CD14-positive monocyte (primary cell): Measurements from ENCODE around the gene GRID1. TPM values are rescaled to one million over a fixed set of nuclear protein-coding genes. Genes with fewer than 3 reads are reported as not detected.

Experiments used
- DNase-seq, 3 donors: peaks; one replicate each; pipeline ENCODE4 v3.0.0-alpha.2; 2011 to 2022
- H2AFZ ChIP-seq: 2 replicates; pipeline ENCODE4 v1.6.0; 2012; ENCODE audit warnings: mild to moderate bottlenecking, low read depth, low read length, inconsistent platforms; ENCODE audit not compliant: insufficient read depth, poor library complexity, severe bottlenecking
- H3K27ac ChIP-seq, 2 donors: 1 replicate in 1 of 2; 2 replicates in 1 of 2; pipeline ENCODE4 v1.5.1; 2012 to 2013; ENCODE audit warnings: low read length in 2 of 2, control low read depth in 1 of 2, inconsistent platforms in 1 of 2, low read depth in 1 of 2, mild to moderate bottlenecking in 1 of 2
- H3K27me3 ChIP-seq, 2 donors: one replicate each; pipeline versions ENCODE4 v1.6.0 to v1.6.1; 2011 to 2013; ENCODE audit warnings: low read length in 2 of 2; ENCODE audit not compliant: control insufficient read depth in 2 of 2, insufficient read depth in 2 of 2
- H3K36me3 ChIP-seq, 2 donors: replicated peaks in 1 of 2; 1 replicate in 1 of 2; 2 replicates in 1 of 2; pipeline versions ENCODE4 v1.5.1 to v1.6.1; 2012 to 2013; ENCODE audit warnings: low read length in 2 of 2, control low read depth in 1 of 2, inconsistent platforms in 1 of 2, mild to moderate bottlenecking in 1 of 2; ENCODE audit not compliant: insufficient read depth in 2 of 2, control insufficient read depth in 1 of 2
- H3K4me1 ChIP-seq, 2 donors: 1 replicate in 1 of 2; 2 replicates in 1 of 2; pipeline versions ENCODE4 v1.5.1 to v1.6.1; 2012 to 2013; ENCODE audit warnings: low read length in 2 of 2, control low read depth in 1 of 2, inconsistent platforms in 1 of 2, mild to moderate bottlenecking in 1 of 2, moderate library complexity in 1 of 2; ENCODE audit not compliant: insufficient read depth in 2 of 2, control insufficient read depth in 1 of 2
- H3K4me2 ChIP-seq: replicated peaks from 2 replicates; pipeline ENCODE3; 2012; ENCODE audit warnings: low read length, moderate library complexity, mild to moderate bottlenecking; ENCODE audit not compliant: poor library complexity, severe bottlenecking; ENCODE audit errors: extremely low read depth
- H3K4me3 ChIP-seq, 3 experiments: fragments of 200-600 bp in 1 of 3; sonication (generic) in 1 of 3; replicated peaks in 1 of 3; 1 replicate in 2 of 3; 2 replicates in 1 of 3; pipeline ENCODE4 v1.5.1; 2011 to 2013; ENCODE audit warnings: low read length in 3 of 3, mild to moderate bottlenecking in 3 of 3, control low read depth in 2 of 3, low read depth in 2 of 3, inconsistent platforms in 1 of 3, moderate library complexity in 1 of 3
- H3K79me2 ChIP-seq: 2 replicates; pipeline ENCODE4 v1.6.0; 2012; ENCODE audit warnings: mild to moderate bottlenecking, control low read depth, inconsistent platforms, low read length, moderate library complexity; ENCODE audit not compliant: insufficient read depth
- H3K9ac ChIP-seq: 2 replicates; pipeline ENCODE4 v1.6.0; 2017; ENCODE audit warnings: low read length, mild to moderate bottlenecking; ENCODE audit not compliant: insufficient read depth, poor library complexity, severe bottlenecking
- H3K9me3 ChIP-seq, 2 donors: replicated peaks in 1 of 2; 1 replicate in 1 of 2; 2 replicates in 1 of 2; pipeline versions ENCODE4 v1.5.1 to v1.6.1; 2012 to 2013; ENCODE audit warnings: low read length in 2 of 2, control low read depth in 1 of 2; ENCODE audit not compliant: control insufficient read depth in 1 of 2, insufficient read depth in 1 of 2
- H4K20me1 ChIP-seq: 2 replicates; pipeline ENCODE4 v1.6.0; 2012; ENCODE audit warnings: mild to moderate bottlenecking, low read length, control low read depth, moderate library complexity; ENCODE audit not compliant: insufficient read depth
- H3K27ac Mint-ChIP-seq, 7 donors: one replicate each; pipeline ENCODE4 v1.8.0; 2020; ENCODE audit warnings: mild to moderate bottlenecking in 7 of 7, mixed read lengths in 7 of 7, moderate library complexity in 6 of 7, inconsistent platforms in 2 of 7
- H3K27me3 Mint-ChIP-seq, 3 donors: one replicate each; pipeline ENCODE4 v1.8.0; 2021 to 2022; ENCODE audit warnings: low read depth in 3 of 3, mild to moderate bottlenecking in 3 of 3, mixed read lengths in 3 of 3, moderate library complexity in 3 of 3, inconsistent platforms in 1 of 3
- H3K36me3 Mint-ChIP-seq, 2 donors: one replicate each; pipeline ENCODE4 v1.8.0; 2020; ENCODE audit warnings: mixed read lengths in 2 of 2, inconsistent platforms in 1 of 2, mild to moderate bottlenecking in 1 of 2
- H3K4me1 Mint-ChIP-seq: one replicate; pipeline ENCODE4 v1.8.0; 2020; ENCODE audit warnings: mild to moderate bottlenecking, mixed read lengths
- H3K4me3 Mint-ChIP-seq, 2 donors: one replicate each; pipeline ENCODE4 v1.8.0; 2020; ENCODE audit warnings: mild to moderate bottlenecking in 2 of 2, mixed read lengths in 2 of 2, moderate library complexity in 1 of 2
- H3K9me3 Mint-ChIP-seq, 7 donors: one replicate each; pipeline ENCODE4 v1.8.0; 2020 to 2022; ENCODE audit warnings: mixed read lengths in 7 of 7, mild to moderate bottlenecking in 6 of 7, moderate library complexity in 6 of 7, inconsistent platforms in 2 of 7
- CTCF ChIP-seq: fragments of 200-600 bp; IDR thresholded peaks from one replicate; pipeline ENCODE4 v1.8.0; 2022; ENCODE audit warnings: antibody characterized with exemption, mild to moderate bottlenecking
- WGBS: methylation state at CpG from one replicate; pipeline ENCODE4 v1.1.5; 2013; ENCODE audit warnings: missing lambda C conversion rate; ENCODE audit not compliant: insufficient coverage; 5-methylcytosine and 5-hydroxymethylcytosine counted together
- intact Hi-C, 2 donors: fragments of 100-400 bp; cut with micrococcal nuclease; formaldehyde crosslinking; loops; one replicate each; pipeline versions ENCODE4 v1.15.0 to v1.15.1; 2023
- polyA plus RNA-seq, 3 donors: library from polyadenylated mRNA; depleted of rRNA in 1 of 3; unstranded in 2 of 3; stranded (reverse) in 1 of 3; fragments of 300-500 nt in 2 of 3; fragments of >200 nt in 1 of 3; fragmentation: Illumina TruSeq in 2 of 3; gene quantifications; 1 replicate in 2 of 3; 2 replicates in 1 of 3; pipeline ENCODE4 v1.2.3, GENCODE V29; 2012 to 2021

Gene GRID1
- polyA plus RNA-seq, 3 donors: not detected

- Mint-ChIP-seq H3K27me3 (peaks cover 0 to 10% (median 0%) of the 10 kb centered on the region in 3 donors), H3K4me3 (no peak overlapping the region), H3K27ac (no peak overlapping the region), H3K4me1 (no peaks in the 10 kb centered on the region), H3K36me3 (no peaks in the 10 kb centered on the region), H3K9me3 (peaks cover 0 to 3% (median 0%) of the 10 kb centered on the region in 7 donors)
- DNase-seq: no peak
- H2AFZ ChIP-seq: no peak overlapping the region
- no peaks in the 10 kb centered on the region for H3K4me1 ChIP-seq
- H3K4me2 ChIP-seq: no peak overlapping the region
- no peaks in the 10 kb centered on the region for H3K9me3 ChIP-seq
- intact Hi-C loops: no loop called here
- 61% methylated on average over 11 of the region's 11 CpGs for WGBS
- H3K4me3 ChIP-seq: no peak overlapping the region
- no peaks in the 10 kb centered on the region for H3K27me3 ChIP-seq
- H3K36me3 ChIP-seq: no peaks in the 10 kb centered on the region
- H4K20me1 ChIP-seq: no peaks in the 10 kb centered on the region
- H3K27ac ChIP-seq: no peak overlapping the region
- H3K9ac ChIP-seq: no peak overlapping the region
- no peak for TF ChIP-seq CTCF
- H3K79me2 ChIP-seq: no peaks in the 10 kb centered on the region
These were observed 163.3 kb downstream of the GRID1 start for GRCh38 chr10:86203162-86203905.

GRCh38 chr10:86202226-86202735 is 164.3 kb downstream of the GRID1 start:
- Histone ChIP-seq H2AFZ (no peak overlapping the region), H3K27ac (no peak overlapping the region), H3K27me3 (no peaks in the 10 kb centered on the region), H4K20me1 (no peaks in the 10 kb centered on the region), H3K4me3 (no peak overlapping the region), H3K4me1 (no peaks in the 10 kb centered on the region), H3K9me3 (no peaks in the 10 kb centered on the region), H3K36me3 (no peaks in the 10 kb centered on the region), H3K9ac (no peak overlapping the region), H3K79me2 (no peaks in the 10 kb centered on the region), H3K4me2 (no peak overlapping the region)
- no peak for DNase-seq
- Mint-ChIP-seq H3K27me3 (peaks cover 0 to 10% (median 0%) of the 10 kb centered on the region in 3 donors), H3K4me3 (no peak overlapping the region), H3K27ac (no peak overlapping the region), H3K4me1 (no peaks in the 10 kb centered on the region), H3K9me3 (peaks cover 0 to 3% (median 0%) of the 10 kb centered on the region in 7 donors), H3K36me3 (no peaks in the 10 kb centered on the region)
- 92% methylated on average over 3 of the region's 5 CpGs for WGBS
- intact Hi-C loops: no loop called here
- no peak for TF ChIP-seq CTCF
